ENCODE data around the gene AVPR2.

The AVPR2 gene

GRCh38 chrX:153871946-153872878 lies 32.3 kb upstream of the AVPR2 start:
- no peak overlapping the region for H3K27ac ChIP-seq (ENCODE audit: low read depth, low read length)
- H3K36me3 ChIP-seq (ENCODE audit: insufficient read depth, low read length), result no peaks in the 10 kb centered on the region
- no peaks in the 10 kb centered on the region for H3K4me1 ChIP-seq (ENCODE audit: control insufficient read depth, insufficient read depth, low read length, unreplicated experiment)
- H2AFZ ChIP-seq (ENCODE audit: low read length, unreplicated experiment), result no peak overlapping the region
- H3K4me3 ChIP-seq (ENCODE audit: low read depth, low read length), result no peak overlapping the region
- H3K79me2 ChIP-seq (ENCODE audit: control insufficient read depth, insufficient read depth, low read length, unreplicated experiment), result no peaks in the 10 kb centered on the region
- no peaks in the 10 kb centered on the region for H3K27me3 ChIP-seq (ENCODE audit: insufficient read depth, low read length)

- no peaks in the 10 kb centered on the region for H3K79me2 ChIP-seq (ENCODE audit: control insufficient read depth, insufficient read depth, low read length, unreplicated experiment)
- H3K36me3 ChIP-seq (ENCODE audit: insufficient read depth, low read length), result no peaks in the 10 kb centered on the region
- peaks cover 8% of the 10 kb centered on the region; the same call in 1 of the 2 replicates for H3K27me3 ChIP-seq (ENCODE audit: insufficient read depth, low read length)
- H3K27ac ChIP-seq (ENCODE audit: low read depth, low read length), result no peak overlapping the region
- no peak overlapping the region for H3K4me3 ChIP-seq (ENCODE audit: low read depth, low read length)
- H2AFZ ChIP-seq (ENCODE audit: low read length, unreplicated experiment), result no peak overlapping the region
- H3K4me1 ChIP-seq (ENCODE audit: control insufficient read depth, insufficient read depth, low read length, unreplicated experiment), result no peaks in the 10 kb centered on the region
These were observed 31.0 kb upstream of the AVPR2 start for GRCh38 chrX:153873282-153874084.

- H3K4me1 ChIP-seq (ENCODE audit: control insufficient read depth, insufficient read depth, low read length, unreplicated experiment), result no peaks in the 10 kb centered on the region
- no peak overlapping the region for H2AFZ ChIP-seq (ENCODE audit: low read length, unreplicated experiment)
- H3K27ac ChIP-seq (ENCODE audit: low read depth, low read length), result no peak overlapping the region
- no peaks in the 10 kb centered on the region for H3K79me2 ChIP-seq (ENCODE audit: control insufficient read depth, insufficient read depth, low read length, unreplicated experiment)
- H3K27me3 ChIP-seq (ENCODE audit: insufficient read depth, low read length), result peaks cover 8% of the 10 kb centered on the region; the same call in 1 of the 2 replicates
- H3K4me3 ChIP-seq (ENCODE audit: low read depth, low read length), result no peak overlapping the region
- H3K36me3 ChIP-seq (ENCODE audit: insufficient read depth, low read length), result no peaks in the 10 kb centered on the region
These were observed 30.4 kb upstream of the AVPR2 start for GRCh38 chrX:153874085-153874365.

- Histone ChIP-seq H3K4me3 (ENCODE audit: low read depth, low read length) (no peak overlapping the region), H3K36me3 (ENCODE audit: insufficient read depth, low read length) (no peaks in the 10 kb centered on the region), H3K27me3 (ENCODE audit: insufficient read depth, low read length) (peaks cover 8% of the 10 kb centered on the region; the same call in 1 of the 2 replicates), H3K4me1 (ENCODE audit: control insufficient read depth, insufficient read depth, low read length, unreplicated experiment) (no peaks in the 10 kb centered on the region), H2AFZ (ENCODE audit: low read length, unreplicated experiment) (no peak overlapping the region), H3K79me2 (ENCODE audit: control insufficient read depth, insufficient read depth, low read length, unreplicated experiment) (no peaks in the 10 kb centered on the region), H3K27ac (ENCODE audit: low read depth, low read length) (no peak overlapping the region)
These were observed 29.9 kb upstream of the AVPR2 start for GRCh38 chrX:153874366-153875125.

GRCh38 chrX:153875391-153876111 lies 28.9 kb upstream of the AVPR2 start:
- peaks cover 5% of the 10 kb centered on the region for H3K4me1 ChIP-seq (ENCODE audit: control insufficient read depth, insufficient read depth, low read length, unreplicated experiment)
- H2AFZ ChIP-seq (ENCODE audit: low read length, unreplicated experiment), result no peak overlapping the region
- H3K36me3 ChIP-seq (ENCODE audit: insufficient read depth, low read length), result no peaks in the 10 kb centered on the region
- peaks cover 8% of the 10 kb centered on the region; the same call in 1 of the 2 replicates for H3K27me3 ChIP-seq (ENCODE audit: insufficient read depth, low read length)
- H3K79me2 ChIP-seq (ENCODE audit: control insufficient read depth, insufficient read depth, low read length, unreplicated experiment), result no peaks in the 10 kb centered on the region
- H3K27ac ChIP-seq (ENCODE audit: low read depth, low read length), result no peak overlapping the region
- H3K4me3 ChIP-seq (ENCODE audit: low read depth, low read length), result no peak overlapping the region

GRCh38 chrX:153876112-153876491 lies 28.4 kb upstream of the AVPR2 start:
- Histone ChIP-seq H3K4me1 (ENCODE audit: control insufficient read depth, insufficient read depth, low read length, unreplicated experiment) (peaks cover 5% of the 10 kb centered on the region), H3K27ac (ENCODE audit: low read depth, low read length) (no peak overlapping the region), H3K27me3 (ENCODE audit: insufficient read depth, low read length) (peaks cover 8% of the 10 kb centered on the region; the same call in 1 of the 2 replicates), H3K4me3 (ENCODE audit: low read depth, low read length) (no peak overlapping the region), H2AFZ (ENCODE audit: low read length, unreplicated experiment) (no peak overlapping the region), H3K79me2 (ENCODE audit: control insufficient read depth, insufficient read depth, low read length, unreplicated experiment) (no peaks in the 10 kb centered on the region), H3K36me3 (ENCODE audit: insufficient read depth, low read length) (no peaks in the 10 kb centered on the region)

- H3K79me2 ChIP-seq (ENCODE audit: control insufficient read depth, insufficient read depth, low read length, unreplicated experiment), result no peaks in the 10 kb centered on the region
- no peak overlapping the region for H3K4me3 ChIP-seq (ENCODE audit: low read depth, low read length)
- H2AFZ ChIP-seq (ENCODE audit: low read length, unreplicated experiment), result no peak overlapping the region
- H3K4me1 ChIP-seq (ENCODE audit: control insufficient read depth, insufficient read depth, low read length, unreplicated experiment), result peaks cover 12% of the 10 kb centered on the region
- no peaks in the 10 kb centered on the region for H3K36me3 ChIP-seq (ENCODE audit: insufficient read depth, low read length)
- H3K27me3 ChIP-seq (ENCODE audit: insufficient read depth, low read length), result peaks cover 8% of the 10 kb centered on the region; the same call in 1 of the 2 replicates
- H3K27ac ChIP-seq (ENCODE audit: low read depth, low read length), result no peak overlapping the region
These were observed 26.8 kb upstream of the AVPR2 start for GRCh38 chrX:153877571-153878261.

GRCh38 chrX:153878345-153878744 lies 26.1 kb upstream of the AVPR2 start:
- H2AFZ ChIP-seq (ENCODE audit: low read length, unreplicated experiment), result no peak overlapping the region
- peaks cover 8% of the 10 kb centered on the region; the same call in 1 of the 2 replicates for H3K27me3 ChIP-seq (ENCODE audit: insufficient read depth, low read length)
- no peak overlapping the region for H3K4me3 ChIP-seq (ENCODE audit: low read depth, low read length)

GRCh38 chrX:153878969-153879653 lies 25.4 kb upstream of the AVPR2 start:
- Histone ChIP-seq H2AFZ (ENCODE audit: low read length, unreplicated experiment) (no peak overlapping the region), H3K4me1 (ENCODE audit: control insufficient read depth, insufficient read depth, low read length, unreplicated experiment) (peaks cover 12% of the 10 kb centered on the region), H3K79me2 (ENCODE audit: control insufficient read depth, insufficient read depth, low read length, unreplicated experiment) (no peaks in the 10 kb centered on the region), H3K4me3 (ENCODE audit: low read depth, low read length) (no peak overlapping the region), H3K27ac (ENCODE audit: low read depth, low read length) (no peak overlapping the region), H3K36me3 (ENCODE audit: insufficient read depth, low read length) (no peaks in the 10 kb centered on the region), H3K27me3 (ENCODE audit: insufficient read depth, low read length) (peaks cover 8% of the 10 kb centered on the region; the same call in 1 of the 2 replicates)

More at GRCh38 chrX:153878345-153878744, 26.1 kb upstream of the AVPR2 start:
- Histone ChIP-seq H3K79me2 (ENCODE audit: control insufficient read depth, insufficient read depth, low read length, unreplicated experiment) (no peaks in the 10 kb centered on the region), H3K36me3 (ENCODE audit: insufficient read depth, low read length) (no peaks in the 10 kb centered on the region), H3K27ac (ENCODE audit: low read depth, low read length) (no peak overlapping the region), H3K4me1 (ENCODE audit: control insufficient read depth, insufficient read depth, low read length, unreplicated experiment) (peaks cover 12% of the 10 kb centered on the region)
